PFSK-1 (cell line): ENCODE results near the gene EED.

ENCODE experiments used
- FOXP2 ChIP-seq: optimal IDR thresholded peaks from 2 replicates; pipeline ENCODE3; 2011; ENCODE audit warnings: borderline replicate concordance, control low read depth, inconsistent platforms; ENCODE audit not compliant: insufficient read depth; ENCODE audit errors: extremely low read length, extremely low read depth
- POLR2AphosphoS5 ChIP-seq: IDR thresholded peaks from 2 replicates; pipeline ENCODE4 v1.6.1; 2012; ENCODE audit warnings: low read depth, mild to moderate bottlenecking, control low read depth, low read length, moderate library complexity
- SIN3A ChIP-seq: IDR thresholded peaks from 2 replicates; pipeline ENCODE4 v1.6.1; 2012; ENCODE audit warnings: mild to moderate bottlenecking, low read length, moderate library complexity, borderline replicate concordance; ENCODE audit not compliant: insufficient read depth
- TAF1 ChIP-seq: IDR thresholded peaks from 2 replicates; pipeline ENCODE4 v1.6.1; 2012; ENCODE audit warnings: low read length, control low read depth, borderline replicate concordance; ENCODE audit not compliant: insufficient read depth
- TF ChIP-seq, protein P1 (sequence below), 2 experiments: IDR thresholded peaks; 2 replicates each; pipeline versions ENCODE4 v1.6.1 to v1.8.0; 2011 to 2012; ENCODE audit warnings: low read depth in 2 of 2, low read length in 2 of 2, control low read depth in 1 of 2, inconsistent platforms in 1 of 2, mild to moderate bottlenecking in 1 of 2, moderate library complexity in 1 of 2; ENCODE audit not compliant: insufficient read depth in 1 of 2

DNA sequence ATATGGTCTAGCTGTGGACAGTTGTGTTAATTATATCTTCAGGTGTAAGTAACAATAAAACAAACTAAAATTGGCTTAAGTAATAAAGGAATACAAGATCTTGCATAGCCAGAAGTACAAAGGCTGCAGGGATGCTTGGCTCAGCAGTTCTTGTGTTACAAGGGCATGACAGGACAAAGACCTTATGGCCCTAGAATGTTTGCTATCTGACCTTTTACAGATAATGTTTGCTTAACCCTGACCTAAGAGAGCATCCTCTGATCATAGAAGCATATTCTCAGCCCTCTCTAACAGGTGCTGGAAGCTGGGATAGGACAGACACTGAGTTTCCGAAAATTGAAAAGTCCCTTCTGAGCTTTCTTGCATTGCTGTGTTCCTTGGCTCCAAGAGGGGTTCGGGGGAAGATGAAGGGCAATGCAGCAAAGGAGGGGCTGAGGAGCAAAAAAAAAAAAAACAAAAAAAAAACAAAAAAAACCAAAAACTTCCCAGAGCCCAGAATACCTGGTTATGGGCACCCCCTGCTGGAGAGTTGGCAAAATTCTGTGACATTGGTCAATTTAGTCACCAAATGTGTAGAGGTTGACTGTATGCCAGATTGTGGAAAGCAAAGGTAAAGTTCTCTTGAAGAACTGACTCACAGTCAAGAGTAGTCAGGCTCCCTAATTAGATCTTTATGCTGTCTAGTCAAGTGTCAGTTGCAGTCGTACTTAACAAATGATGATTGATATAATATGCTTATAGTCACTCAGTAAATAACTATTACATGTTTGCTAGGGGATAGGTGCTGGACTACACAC, 47.1 kb downstream of the EED start:
- TF ChIP-seq TAF1 = no peak
- no peak for TF ChIP-seq POLR2AphosphoS5
- TF ChIP-seq SIN3A = no peak
- TF ChIP-seq, protein P1, sequence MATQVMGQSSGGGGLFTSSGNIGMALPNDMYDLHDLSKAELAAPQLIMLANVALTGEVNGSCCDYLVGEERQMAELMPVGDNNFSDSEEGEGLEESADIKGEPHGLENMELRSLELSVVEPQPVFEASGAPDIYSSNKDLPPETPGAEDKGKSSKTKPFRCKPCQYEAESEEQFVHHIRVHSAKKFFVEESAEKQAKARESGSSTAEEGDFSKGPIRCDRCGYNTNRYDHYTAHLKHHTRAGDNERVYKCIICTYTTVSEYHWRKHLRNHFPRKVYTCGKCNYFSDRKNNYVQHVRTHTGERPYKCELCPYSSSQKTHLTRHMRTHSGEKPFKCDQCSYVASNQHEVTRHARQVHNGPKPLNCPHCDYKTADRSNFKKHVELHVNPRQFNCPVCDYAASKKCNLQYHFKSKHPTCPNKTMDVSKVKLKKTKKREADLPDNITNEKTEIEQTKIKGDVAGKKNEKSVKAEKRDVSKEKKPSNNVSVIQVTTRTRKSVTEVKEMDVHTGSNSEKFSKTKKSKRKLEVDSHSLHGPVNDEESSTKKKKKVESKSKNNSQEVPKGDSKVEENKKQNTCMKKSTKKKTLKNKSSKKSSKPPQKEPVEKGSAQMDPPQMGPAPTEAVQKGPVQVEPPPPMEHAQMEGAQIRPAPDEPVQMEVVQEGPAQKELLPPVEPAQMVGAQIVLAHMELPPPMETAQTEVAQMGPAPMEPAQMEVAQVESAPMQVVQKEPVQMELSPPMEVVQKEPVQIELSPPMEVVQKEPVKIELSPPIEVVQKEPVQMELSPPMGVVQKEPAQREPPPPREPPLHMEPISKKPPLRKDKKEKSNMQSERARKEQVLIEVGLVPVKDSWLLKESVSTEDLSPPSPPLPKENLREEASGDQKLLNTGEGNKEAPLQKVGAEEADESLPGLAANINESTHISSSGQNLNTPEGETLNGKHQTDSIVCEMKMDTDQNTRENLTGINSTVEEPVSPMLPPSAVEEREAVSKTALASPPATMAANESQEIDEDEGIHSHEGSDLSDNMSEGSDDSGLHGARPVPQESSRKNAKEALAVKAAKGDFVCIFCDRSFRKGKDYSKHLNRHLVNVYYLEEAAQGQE (IDR thresholded peaks at IDR 0.05; ENCODE audit: insufficient read depth in 1 of 2, low read depth in 2 of 2, low read length in 2 of 2) = no peak
- no peak for TF ChIP-seq FOXP2
